Dedifferentiated amniotic fluid mesenchymal stem cell (primary cell): ENCODE results near the gene PCDHGA9.
A peak's percentile ranks its signal among the peaks of the same experiment; 100 is the strongest.
"Not testable (repeated sequence)": the region's sequence is repeated elsewhere in the genome, so short reads cannot be mapped to it uniquely, and the experiment has no call there.

Experiments
- DNase-seq: peaks from one replicate; pipeline ENCODE4 v3.0.0-alpha.2; 2016; ENCODE audit errors: extremely low spot score

The PCDHGA9 gene

GRCh38 chr5:141402553-141403243 is at the start of gene PCDHGA9:
Gene PCDHGA9, plus strand, starts transcription at chr5:141402778. Its CDS starts 175 bp downstream, at chr5:141402953.
- DNase-seq = no peak

DNA sequence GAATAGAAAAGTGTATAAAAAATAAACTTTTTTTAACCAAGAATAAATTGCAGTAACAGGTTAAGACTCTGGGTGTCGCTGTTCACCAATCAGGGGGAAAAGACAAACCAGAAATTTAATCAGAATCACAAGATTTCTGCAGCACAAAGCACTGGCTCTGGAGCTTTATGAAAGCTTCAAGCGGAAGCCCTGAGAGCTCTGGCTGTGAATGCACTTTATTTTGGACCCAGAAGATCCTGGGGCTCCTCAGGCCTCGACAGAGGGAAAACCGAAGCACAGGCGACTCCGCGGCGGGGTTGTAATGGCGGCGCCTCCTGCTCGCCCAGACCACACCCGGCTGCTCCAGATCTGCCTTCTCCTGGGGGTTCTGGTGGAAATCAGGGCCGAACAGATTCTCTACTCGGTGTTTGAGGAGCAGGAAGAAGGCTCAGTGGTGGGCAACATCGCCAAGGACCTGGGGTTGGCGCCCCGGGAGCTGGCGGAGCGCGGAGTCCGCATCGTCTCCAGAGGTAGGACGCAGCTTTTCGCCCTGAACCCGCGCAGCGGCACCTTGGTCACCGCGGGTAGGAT is 47.6 kb upstream of the PCDHGA9 start, which contains the start of gene PCDHGA4:
PCDHGA4 (plus strand) TSS at position 122 of the 570 bp plus-strand sequence; CDS start at position 209, 87 bp downstream.
- DNase-seq = no peak

- DNase-seq = no peak
Measured at GRCh38 chr5:141355641-141356040, 46.9 kb upstream of the PCDHGA9 start.

- no peak for DNase-seq
Measured at GRCh38 chr5:141356133-141356532, 46.4 kb upstream of the PCDHGA9 start.

DNA sequence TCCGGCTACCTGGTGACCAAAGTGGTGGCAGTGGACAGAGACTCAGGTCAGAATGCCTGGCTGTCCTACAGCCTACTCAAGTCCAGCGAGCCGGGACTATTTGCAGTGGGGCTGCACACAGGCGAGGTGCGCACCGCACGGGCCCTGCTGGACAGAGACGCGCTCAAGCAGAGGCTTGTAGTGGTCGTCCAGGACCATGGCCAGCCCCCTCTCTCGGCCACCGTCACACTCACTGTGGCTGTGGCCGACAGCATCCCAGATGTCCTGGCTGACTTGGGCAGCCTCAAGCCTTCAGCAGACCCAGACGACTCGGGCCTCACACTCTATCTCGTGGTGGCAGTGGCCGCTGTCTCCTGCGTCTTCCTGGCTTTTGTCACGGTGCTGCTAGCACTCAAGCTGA is 45.6 kb upstream of the PCDHGA9 start:
- DNase-seq = no peak

DNA sequence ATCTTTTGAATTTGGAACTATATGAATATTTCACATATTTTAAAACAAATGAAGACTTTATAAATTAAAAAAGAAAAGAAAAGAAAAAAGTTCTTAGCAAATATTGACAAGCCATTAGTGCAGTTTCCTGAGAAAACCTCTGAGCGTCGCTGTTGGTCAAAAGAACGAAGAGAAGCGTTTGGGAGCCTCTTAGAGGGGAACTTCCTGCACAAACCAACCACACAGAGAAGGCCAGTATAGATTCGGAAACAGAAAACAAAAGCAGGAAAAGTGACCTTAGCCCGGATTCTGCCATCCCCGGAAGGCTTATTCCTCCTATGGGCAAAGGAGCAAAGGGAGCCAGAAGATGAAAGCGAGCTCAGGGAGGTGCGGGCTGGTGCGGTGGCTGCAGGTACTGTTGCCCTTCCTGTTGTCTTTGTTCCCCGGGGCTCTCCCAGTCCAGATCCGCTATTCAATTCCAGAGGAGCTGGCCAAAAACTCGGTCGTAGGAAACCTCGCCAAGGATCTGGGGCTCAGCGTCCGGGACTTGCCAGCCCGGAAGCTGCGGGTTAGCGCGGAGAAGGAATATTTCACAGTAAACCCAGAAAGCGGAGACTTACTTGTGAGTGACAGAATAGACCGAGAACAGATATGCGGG is 42.7 kb upstream of the PCDHGA9 start, which contains the start of gene PCDHGB2:
PCDHGB2 (plus strand) TSS at position 205 of the 637 bp plus-strand sequence; CDS start at position 347, 142 bp downstream.
- no peak for DNase-seq

GRCh38 chr5:141360685-141361084 is 41.9 kb upstream of the PCDHGA9 start:
- DNase-seq = no peak

DNA sequence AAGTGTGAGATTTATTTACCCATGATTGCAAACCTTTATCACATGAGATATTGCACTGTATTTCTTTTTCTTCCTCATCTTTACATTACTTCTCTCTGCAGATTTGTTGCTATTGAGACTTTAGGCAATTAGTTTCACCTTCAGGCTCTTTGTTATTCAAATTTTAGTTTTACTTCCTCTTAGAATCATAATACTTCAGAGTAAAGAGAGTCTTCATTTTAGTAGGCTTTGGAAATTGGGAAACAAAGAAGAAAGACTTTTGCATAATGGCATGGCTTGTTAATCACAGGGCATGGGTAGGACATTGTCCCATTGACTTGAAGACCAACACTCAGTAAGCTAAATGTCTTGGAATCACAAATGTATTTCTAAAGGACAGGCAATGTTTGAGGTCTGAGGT is 39.9 kb upstream of the PCDHGA9 start:
- DNase-seq = no peak

- DNase-seq = no peak
Measured at GRCh38 chr5:141363952-141364660, 38.5 kb upstream of the PCDHGA9 start, which contains the start of gene PCDHGA5. Gene PCDHGA5, plus strand, starts transcription at chr5:141364162. Its CDS starts 169 bp downstream, at chr5:141364331.

GRCh38 chr5:141366016-141366896 is 36.3 kb upstream of the PCDHGA9 start:
- DNase-seq = no peak

DNA sequence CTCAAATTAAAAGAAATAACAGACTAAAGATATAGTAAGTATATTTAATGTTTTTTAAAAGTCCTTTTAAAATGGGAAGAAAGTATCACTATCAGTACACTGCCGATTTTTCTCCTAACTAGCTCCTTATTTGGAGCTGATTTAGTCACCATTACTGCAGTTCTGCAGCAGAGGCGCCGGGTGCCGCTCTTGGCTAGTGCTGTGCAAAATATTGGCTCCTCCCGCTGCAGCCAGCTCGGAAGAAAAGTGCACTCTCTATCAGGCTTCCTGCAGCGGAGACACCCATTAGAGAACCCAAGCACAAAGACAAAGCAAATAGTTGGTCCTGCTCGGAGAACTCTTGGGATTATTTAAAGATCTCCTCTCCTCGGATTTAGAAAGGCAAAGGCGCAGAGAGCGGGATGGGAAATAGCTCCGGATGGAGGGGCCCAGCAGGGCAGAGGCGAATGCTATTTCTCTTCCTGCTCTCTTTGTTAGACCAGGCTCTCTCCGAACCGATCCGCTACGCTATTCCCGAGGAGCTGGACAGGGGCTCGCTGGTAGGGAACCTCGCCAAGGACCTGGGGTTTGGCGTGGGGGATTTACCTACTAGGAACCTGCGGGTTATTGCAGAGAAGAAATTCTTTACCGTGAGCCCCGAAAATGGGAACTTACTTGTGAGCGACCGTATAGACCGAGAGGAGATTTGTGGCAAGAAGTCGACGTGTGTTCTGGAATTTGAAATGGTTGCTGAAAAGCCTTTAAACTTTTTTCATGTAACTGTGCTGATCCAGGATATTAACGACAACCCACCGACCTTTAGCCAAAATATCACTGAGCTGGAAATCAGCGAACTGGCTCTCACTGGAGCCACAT is 32.4 kb upstream of the PCDHGA9 start, which contains the start of gene PCDHGB3:
PCDHGB3 (plus strand) TSS at position 249 of the 855 bp plus-strand sequence; CDS start at position 402, 153 bp downstream.
- DNase-seq = no peak

DNA sequence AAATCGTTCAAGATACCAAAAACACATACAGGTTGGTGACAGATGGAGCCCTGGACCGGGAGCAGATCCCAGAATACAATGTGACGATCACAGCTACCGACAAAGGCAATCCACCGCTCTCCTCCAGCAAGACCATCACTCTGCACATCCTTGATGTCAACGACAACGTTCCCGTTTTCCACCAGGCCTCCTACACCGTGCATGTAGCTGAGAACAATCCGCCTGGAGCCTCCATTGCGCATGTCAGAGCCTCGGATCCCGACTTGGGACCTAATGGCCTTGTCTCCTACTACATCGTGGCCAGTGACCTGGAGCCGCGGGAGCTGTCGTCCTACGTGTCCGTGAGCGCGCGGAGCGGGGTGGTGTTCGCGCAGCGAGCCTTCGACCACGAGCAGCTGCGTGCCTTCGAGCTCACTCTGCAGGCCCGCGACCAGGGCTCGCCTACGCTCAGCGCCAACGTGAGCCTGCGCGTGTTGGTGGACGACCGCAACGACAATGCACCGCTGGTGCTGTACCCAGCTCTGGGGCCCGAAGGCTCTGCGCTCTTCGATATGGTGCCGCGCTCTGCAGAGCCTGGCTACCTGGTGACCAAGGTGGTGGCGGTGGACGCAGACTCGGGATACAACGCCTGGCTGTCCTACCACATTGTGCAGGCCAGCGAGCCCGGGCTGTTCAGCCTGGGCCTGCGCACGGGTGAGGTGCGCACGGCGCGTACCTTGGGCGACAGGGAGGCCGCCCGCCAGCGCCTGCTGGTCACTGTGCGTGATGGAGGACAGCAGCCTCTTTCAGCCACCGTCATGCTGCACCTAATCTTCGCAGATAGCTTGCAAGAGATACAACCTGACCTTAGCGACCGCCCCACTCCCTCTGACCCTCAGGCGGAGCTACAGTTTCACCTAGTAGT is 30.8 kb upstream of the PCDHGA9 start:
- DNase-seq = no peak

GRCh38 chr5:141373673-141374317 is 28.8 kb upstream of the PCDHGA9 start, which contains the start of gene PCDHGA6:
Gene PCDHGA6, plus strand, starts transcription at chr5:141373891. Its CDS starts 193 bp downstream, at chr5:141374084.
- DNase-seq = peak; percentile 39

GRCh38 chr5:141374627-141375026 is 28.0 kb upstream of the PCDHGA9 start:
- no peak for DNase-seq

- not testable (repeated sequence) for DNase-seq
Measured at GRCh38 chr5:141375444-141376155, 27.0 kb upstream of the PCDHGA9 start.

GRCh38 chr5:141382469-141383294 is 19.9 kb upstream of the PCDHGA9 start, which contains the start of gene PCDHGA7:
Gene PCDHGA7, plus strand, starts transcription at chr5:141382742. Its CDS starts 158 bp downstream, at chr5:141382900.
- DNase-seq = no peak
